GM08714 (cell line): Measurements from ENCODE around the gene ATXN1.

Source experiments
- H3K4me3 ChIP-seq: fragments of 200-500 bp; sonication (Bioruptor generic); 2 replicates; pipeline ENCODE4 v1.5.1; 2014; ENCODE audit warnings: mild to moderate bottlenecking, low read length, inconsistent platforms
- ZNF274 ChIP-seq: IDR thresholded peaks from 2 replicates; pipeline ENCODE4 v1.6.1; 2012; ENCODE audit warnings: mild to moderate bottlenecking, low read depth, low read length

ATXN1 gene

GRCh38 chr6:16481697-16482399 is 279.4 kb downstream of the ATXN1 start:
- no peak for TF ChIP-seq ZNF274
- no peak overlapping the region for H3K4me3 ChIP-seq

GRCh38 chr6:16480763-16481560 is 280.3 kb downstream of the ATXN1 start:
- no peak for TF ChIP-seq ZNF274
- no peak overlapping the region for H3K4me3 ChIP-seq

GRCh38 chr6:16477367-16478149 is 283.7 kb downstream of the ATXN1 start:
- no peak for TF ChIP-seq ZNF274
- no peak overlapping the region; the same call in 1 of the 2 replicates for H3K4me3 ChIP-seq

GRCh38 chr6:16476861-16477260 is 284.4 kb downstream of the ATXN1 start:
- no peak for TF ChIP-seq ZNF274
- H3K4me3 ChIP-seq, result no peak overlapping the region; the same call in 1 of the 2 replicates

- no peak for TF ChIP-seq ZNF274
- no peak overlapping the region for H3K4me3 ChIP-seq
Observed at GRCh38 chr6:16475494-16475781, 285.8 kb downstream of the ATXN1 start.

DNA sequence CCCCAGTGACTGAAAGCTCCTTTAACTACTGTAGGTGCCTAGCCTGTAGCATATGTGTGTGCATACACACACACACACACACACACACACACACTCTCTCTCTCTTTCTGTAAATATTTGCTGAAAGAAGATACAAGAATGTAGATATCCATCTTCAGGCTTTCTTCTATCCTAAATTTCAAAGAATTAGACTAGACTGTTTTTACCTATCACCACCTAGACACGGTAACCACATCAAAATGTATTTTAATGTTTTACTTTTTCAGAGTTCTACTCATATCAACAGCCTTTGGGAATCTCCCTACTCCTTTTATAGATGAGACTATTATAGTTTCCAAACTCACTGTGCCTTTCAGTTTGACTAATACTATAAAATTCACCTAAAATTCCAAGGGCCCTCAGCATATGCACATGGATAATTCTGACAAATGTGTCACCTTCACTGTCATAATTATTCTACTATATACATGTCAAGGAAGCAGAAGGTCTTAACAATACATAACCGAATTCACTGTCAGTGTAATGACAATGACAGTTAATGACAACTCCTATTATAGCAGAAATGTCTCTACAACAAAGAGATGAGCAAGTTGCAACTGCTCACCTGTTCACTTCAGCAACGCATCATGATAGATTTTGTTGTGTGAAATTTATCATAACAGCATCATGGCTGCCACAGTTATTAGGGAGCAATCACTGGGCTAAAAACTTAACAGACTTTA is 286.3 kb downstream of the ATXN1 start:
- H3K4me3 ChIP-seq, result peak overlapping the region; percentile 30; the same call in 1 of the 2 replicates
- TF ChIP-seq ZNF274, result no peak

DNA sequence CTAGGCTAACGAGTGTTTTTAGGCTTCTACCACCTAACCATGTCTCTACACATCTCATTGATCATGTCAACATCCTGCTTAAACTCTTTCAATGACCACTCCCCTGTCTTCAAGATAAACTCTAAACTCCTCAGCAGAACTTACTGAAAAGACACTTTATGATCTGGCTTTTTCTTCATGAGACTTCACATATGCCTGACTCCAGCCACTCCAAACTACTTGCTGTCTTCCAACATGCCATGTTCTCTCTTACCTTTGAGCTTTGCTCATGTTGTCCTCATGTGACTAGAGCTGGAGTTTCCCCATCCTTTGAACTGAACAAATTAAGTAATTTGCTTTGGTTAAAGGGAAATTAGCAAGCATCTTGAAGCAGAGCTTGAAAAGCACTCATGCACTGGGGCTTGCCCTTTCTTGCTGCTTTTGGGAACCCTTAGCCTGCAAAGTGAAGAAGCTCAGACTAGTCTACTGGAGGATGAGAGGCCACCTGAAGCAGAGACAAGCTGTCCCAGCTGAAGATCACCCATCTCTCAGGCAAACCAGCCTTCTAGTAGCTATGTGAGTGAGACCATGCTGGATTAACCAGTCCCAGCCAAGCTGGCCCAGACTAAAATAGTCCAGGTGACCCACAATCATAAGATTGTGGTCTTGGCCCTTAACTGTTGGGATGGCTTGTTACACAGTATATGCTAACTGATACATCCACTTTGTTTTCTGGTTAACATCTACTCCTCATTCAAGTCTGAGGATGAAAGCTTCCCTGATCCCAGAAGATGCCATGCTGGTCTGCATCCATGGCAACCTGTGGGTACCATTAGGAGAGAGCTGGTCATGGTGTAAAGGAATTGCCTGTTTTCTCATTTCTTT is 287.1 kb downstream of the ATXN1 start:
- no peak for TF ChIP-seq ZNF274
- peak overlapping the region; percentile 65; the same call in 1 of the 2 replicates for H3K4me3 ChIP-seq

- no peak for TF ChIP-seq ZNF274
- peak overlapping the region; percentile 65; the same call in 1 of the 2 replicates for H3K4me3 ChIP-seq
Observed at GRCh38 chr6:16473184-16473907, 287.9 kb downstream of the ATXN1 start.

DNA sequence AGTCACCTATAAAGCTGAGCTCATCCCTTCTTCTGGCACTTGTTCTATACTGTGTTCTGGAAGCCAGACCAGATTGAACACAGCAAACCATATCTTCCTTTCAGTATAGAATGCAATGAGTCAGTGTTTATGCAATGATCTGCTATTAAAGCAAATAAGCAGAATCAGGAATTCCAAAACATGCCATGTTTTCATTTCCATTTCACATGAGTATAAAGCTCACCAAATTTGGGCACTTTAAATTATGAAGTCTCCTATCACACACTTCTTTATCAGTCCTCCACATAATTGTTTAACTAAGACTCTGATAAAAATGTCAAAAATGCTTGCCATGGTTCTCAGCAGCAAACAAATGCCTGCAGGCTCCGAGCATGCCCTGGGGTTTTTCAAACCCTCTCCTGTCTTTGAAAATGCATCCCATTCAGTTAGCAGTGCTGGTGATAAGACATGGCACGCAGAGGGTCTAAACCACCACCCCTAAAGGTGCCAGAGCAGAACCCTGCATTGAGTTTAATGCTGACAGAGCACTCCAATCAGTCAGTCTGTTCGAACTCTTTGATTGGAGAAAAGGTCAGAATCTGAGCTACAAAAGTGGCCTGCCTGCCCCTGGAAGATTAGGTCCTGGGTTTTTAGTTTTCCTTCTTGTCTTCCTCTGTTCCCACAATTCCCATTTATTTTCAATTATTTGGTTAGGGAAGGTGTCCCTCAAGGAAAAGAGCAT is 288.8 kb downstream of the ATXN1 start:
- peak overlapping the region; percentile 30; the same call in 1 of the 2 replicates for H3K4me3 ChIP-seq
- no peak for TF ChIP-seq ZNF274

- TF ChIP-seq ZNF274, result no peak
Observed at GRCh38 chr6:16471910-16472297, 289.4 kb downstream of the ATXN1 start.

GRCh38 chr6:16471222-16471909 is 289.9 kb downstream of the ATXN1 start:
- no peak overlapping the region for H3K4me3 ChIP-seq
- TF ChIP-seq ZNF274, result no peak

More at GRCh38 chr6:16471910-16472297, 289.4 kb downstream of the ATXN1 start:
- H3K4me3 ChIP-seq, result no peak overlapping the region; the same call in 1 of the 2 replicates
